ENCODE results near the gene WDR75.

The WDR75 gene

GRCh38 chr2:189501487-189501886, 60.2 kb downstream of the WDR75 start:
- DNase-seq: no peak

- no peak for DNase-seq
Measured at GRCh38 chr2:189502714-189503113, 61.4 kb downstream of the WDR75 start.

- no peak for DNase-seq
Measured at GRCh38 chr2:189504238-189504637, 63.0 kb downstream of the WDR75 start.

GRCh38 chr2:189505492-189505891, 64.2 kb downstream of the WDR75 start:
- DNase-seq: no peak

GRCh38 chr2:189506514-189506976, 65.3 kb downstream of the WDR75 start:
- DNase-seq: no peak

GRCh38 chr2:189511210-189511959, 70.1 kb downstream of the WDR75 start:
- no peak for DNase-seq

- no peak for DNase-seq
Measured at GRCh38 chr2:189511960-189512319, 70.7 kb downstream of the WDR75 start.

GRCh38 chr2:189512879-189513278, 71.6 kb downstream of the WDR75 start:
- no peak for DNase-seq

GRCh38 chr2:189514104-189514503, 72.8 kb downstream of the WDR75 start:
- DNase-seq: no peak

- DNase-seq: no peak
Measured at GRCh38 chr2:189515264-189515663, 74.0 kb downstream of the WDR75 start.

GRCh38 chr2:189516546-189516945, 75.3 kb downstream of the WDR75 start:
- no peak for DNase-seq

GRCh38 chr2:189517847-189518535, 76.7 kb downstream of the WDR75 start:
- DNase-seq: peak; percentile 32

- no peak for DNase-seq
Measured at GRCh38 chr2:189519631-189520387, 78.5 kb downstream of the WDR75 start.

- no peak for DNase-seq
Measured at GRCh38 chr2:189521699-189522434, 80.6 kb downstream of the WDR75 start.

- no peak for DNase-seq
Measured at GRCh38 chr2:189522435-189523151, 81.3 kb downstream of the WDR75 start.

- no peak for DNase-seq
Measured at GRCh38 chr2:189524746-189525145, 83.5 kb downstream of the WDR75 start.
